GM12878 (cell line): Measurements from ENCODE around the gene CNTNAP2.

ENCODE experiments used
- BHLHE40 ChIP-seq, 2 experiments: fragments of 450-650 bp in 1 of 2; IDR thresholded peaks; 2 replicates each; pipeline ENCODE4 v1.6.1; 2011 to 2017; ENCODE audit warnings: low read depth in 2 of 2, borderline replicate concordance in 1 of 2, improper control_type of control experiment in 1 of 2, low read length in 1 of 2, mild to moderate bottlenecking in 1 of 2
- SUZ12 ChIP-seq: fragments of 200-600 bp; sonication (generic); IDR thresholded peaks from one replicate; pipeline ENCODE4 v1.6.1; 2018; ENCODE audit warnings: antibody characterized with exemption, mild to moderate bottlenecking; ENCODE audit not compliant: unreplicated experiment
- TF ChIP-seq, protein P1 (sequence below), 3 experiments: IDR thresholded peaks in 2 of 3; conservative IDR thresholded peaks in 1 of 3; 2 replicates each; pipeline ENCODE4 v1.5.1; 2011; ENCODE audit warnings: low read depth in 3 of 3, low read length in 3 of 3, mild to moderate bottlenecking in 3 of 3, control low read depth in 2 of 3, moderate library complexity in 2 of 3, inconsistent platforms in 1 of 3, mixed read lengths in 1 of 3; ENCODE audit not compliant: control insufficient read depth in 2 of 3, insufficient read depth in 1 of 3; ENCODE audit errors: extremely low read depth in 1 of 3
- TF ChIP-seq, protein P2 (sequence below): fragments of 450-650 bp; IDR thresholded peaks from 2 replicates; pipeline ENCODE4 v1.6.1; 2017; ENCODE audit warnings: mild to moderate bottlenecking

DNA sequence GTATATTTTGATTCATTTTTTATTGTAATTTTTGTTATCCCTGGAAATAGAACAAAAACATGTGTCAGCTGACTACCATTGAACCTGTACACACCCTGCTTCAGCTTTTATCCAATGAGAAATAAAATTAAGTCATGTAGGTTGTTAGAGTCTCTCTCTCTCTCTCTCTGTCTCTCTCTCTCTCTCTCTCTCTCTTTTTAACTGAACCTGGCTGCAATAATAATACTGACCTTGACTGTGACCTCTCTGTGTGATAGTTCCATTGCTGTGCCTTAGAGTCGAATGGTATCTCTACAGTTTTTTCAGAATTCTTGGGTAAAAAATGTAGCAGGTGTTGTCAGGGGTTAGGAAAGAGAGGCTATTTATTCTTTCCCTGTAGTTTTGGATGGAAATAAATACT, 637.8 kb downstream of the CNTNAP2 start:
- no peak for TF ChIP-seq SUZ12
- TF ChIP-seq BHLHE40 (IDR thresholded peaks at IDR 0.05; ENCODE audit: borderline replicate concordance in 1 of 2, low read depth in 2 of 2, low read length in 1 of 2), result no peak
- TF ChIP-seq, protein P1, sequence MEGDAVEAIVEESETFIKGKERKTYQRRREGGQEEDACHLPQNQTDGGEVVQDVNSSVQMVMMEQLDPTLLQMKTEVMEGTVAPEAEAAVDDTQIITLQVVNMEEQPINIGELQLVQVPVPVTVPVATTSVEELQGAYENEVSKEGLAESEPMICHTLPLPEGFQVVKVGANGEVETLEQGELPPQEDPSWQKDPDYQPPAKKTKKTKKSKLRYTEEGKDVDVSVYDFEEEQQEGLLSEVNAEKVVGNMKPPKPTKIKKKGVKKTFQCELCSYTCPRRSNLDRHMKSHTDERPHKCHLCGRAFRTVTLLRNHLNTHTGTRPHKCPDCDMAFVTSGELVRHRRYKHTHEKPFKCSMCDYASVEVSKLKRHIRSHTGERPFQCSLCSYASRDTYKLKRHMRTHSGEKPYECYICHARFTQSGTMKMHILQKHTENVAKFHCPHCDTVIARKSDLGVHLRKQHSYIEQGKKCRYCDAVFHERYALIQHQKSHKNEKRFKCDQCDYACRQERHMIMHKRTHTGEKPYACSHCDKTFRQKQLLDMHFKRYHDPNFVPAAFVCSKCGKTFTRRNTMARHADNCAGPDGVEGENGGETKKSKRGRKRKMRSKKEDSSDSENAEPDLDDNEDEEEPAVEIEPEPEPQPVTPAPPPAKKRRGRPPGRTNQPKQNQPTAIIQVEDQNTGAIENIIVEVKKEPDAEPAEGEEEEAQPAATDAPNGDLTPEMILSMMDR (IDR thresholded peaks at IDR 0.05 in 2 of 3, conservative IDR thresholded peaks at IDR 0.05 in 1 of 3; ENCODE audit: control insufficient read depth in 2 of 3, extremely low read depth in 1 of 3, insufficient read depth in 1 of 3, low read depth in 3 of 3, low read length in 3 of 3), result no peak
- TF ChIP-seq, protein P2, sequence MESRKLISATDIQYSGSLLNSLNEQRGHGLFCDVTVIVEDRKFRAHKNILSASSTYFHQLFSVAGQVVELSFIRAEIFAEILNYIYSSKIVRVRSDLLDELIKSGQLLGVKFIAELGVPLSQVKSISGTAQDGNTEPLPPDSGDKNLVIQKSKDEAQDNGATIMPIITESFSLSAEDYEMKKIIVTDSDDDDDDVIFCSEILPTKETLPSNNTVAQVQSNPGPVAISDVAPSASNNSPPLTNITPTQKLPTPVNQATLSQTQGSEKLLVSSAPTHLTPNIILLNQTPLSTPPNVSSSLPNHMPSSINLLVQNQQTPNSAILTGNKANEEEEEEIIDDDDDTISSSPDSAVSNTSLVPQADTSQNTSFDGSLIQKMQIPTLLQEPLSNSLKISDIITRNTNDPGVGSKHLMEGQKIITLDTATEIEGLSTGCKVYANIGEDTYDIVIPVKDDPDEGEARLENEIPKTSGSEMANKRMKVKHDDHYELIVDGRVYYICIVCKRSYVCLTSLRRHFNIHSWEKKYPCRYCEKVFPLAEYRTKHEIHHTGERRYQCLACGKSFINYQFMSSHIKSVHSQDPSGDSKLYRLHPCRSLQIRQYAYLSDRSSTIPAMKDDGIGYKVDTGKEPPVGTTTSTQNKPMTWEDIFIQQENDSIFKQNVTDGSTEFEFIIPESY, result no peak
